RWPE1 (cell line): ENCODE data around the gene EMC8.

Experiments used
- CTCF ChIA-PET: fragments of 350-600 bp; sonication (Branson Sonifier 250); formaldehyde crosslinking; extraction: SDS; loops from one replicate; lab custom pipeline; 2021; lab: Yijun Ruan, JAX
- POLR2A ChIA-PET: fragments of 400-600 bp; formaldehyde crosslinking; extraction: SDS; loops from one replicate; lab custom pipeline; 2020; ENCODE audit warnings: antibody characterized with exemption; ENCODE audit not compliant: low non-redundant PET; lab: Yijun Ruan, JAX
- DNase-seq: peaks from one replicate; pipeline ENCODE4 v3.0.0; 2012; ENCODE audit warnings: low spot score
- H3K27ac ChIP-seq: fragments of 450-650 bp; 2 replicates; pipeline ENCODE4 v1.5.1; 2017
- CTCF ChIP-seq: fragments of 450-650 bp; conservative IDR thresholded peaks from 2 replicates; pipeline ENCODE4 v1.5.1; 2017; ENCODE audit warnings: low read depth, mild to moderate bottlenecking

The EMC8 gene

GRCh38 chr16:85774136-85774535 is 25.2 kb downstream of the EMC8 start:
- no peak for DNase-seq
- POLR2A ChIA-PET: no interaction called here
- TF ChIP-seq CTCF: no peak
- CTCF ChIA-PET: no interaction called here
- H3K27ac ChIP-seq: no peak overlapping the region

- CTCF ChIA-PET: no interaction called here
- POLR2A ChIA-PET: no interaction called here
- no peak for TF ChIP-seq CTCF
- peak overlapping the region; percentile 7; the same call in 1 of the 2 replicates for H3K27ac ChIP-seq
- DNase-seq: no peak
Observed at GRCh38 chr16:85773044-85773443, 26.3 kb downstream of the EMC8 start.

- H3K27ac ChIP-seq: no peak overlapping the region
- CTCF ChIA-PET: interaction anchor here (1.0 kb wide), 1 partner anchor 50 kb away, joined by 3 read pairs; no protein-coding TSS in a partner anchor
- no peak for DNase-seq
- TF ChIP-seq CTCF: no peak
- POLR2A ChIA-PET: no interaction called here
Observed at GRCh38 chr16:85770741-85771140, 28.6 kb downstream of the EMC8 start.

GRCh38 chr16:85768199-85768598 is 31.1 kb downstream of the EMC8 start:
- H3K27ac ChIP-seq: peak overlapping the region; percentile 95
- no peak for TF ChIP-seq CTCF
- ChIA-PET POLR2A (no interaction called here), CTCF (no interaction called here)
- DNase-seq: no peak

- no peak for TF ChIP-seq CTCF
- POLR2A ChIA-PET: no interaction called here
- DNase-seq: peak; percentile 93
- peak overlapping the region; percentile 95 for H3K27ac ChIP-seq
- CTCF ChIA-PET: no interaction called here
Observed at GRCh38 chr16:85767531-85767930, 31.8 kb downstream of the EMC8 start.

- CTCF ChIA-PET: interaction anchor here (0.6 kb wide), 2 partner anchors 18 to 378 kb away, joined by 3 to 5 read pairs; no protein-coding TSS in a partner anchor
Observed at GRCh38 chr16:85765767-85766166, 33.6 kb downstream of the EMC8 start.

More at GRCh38 chr16:85765767-85766166, 33.6 kb downstream of the EMC8 start:
- POLR2A ChIA-PET: no interaction called here
- DNase-seq: no peak
- peak overlapping the region; percentile 95 for H3K27ac ChIP-seq
- no peak for TF ChIP-seq CTCF
